HFF-Myc (cell line): ENCODE data around the gene YY1.

Experiments
- DNase-seq: peaks from one replicate; pipeline ENCODE4 v3.0.0-alpha.2; 2011; ENCODE audit warnings: low read depth; ENCODE audit errors: extremely low read depth
- H3K4me3 ChIP-seq: replicated peaks from 2 replicates; pipeline ENCODE4 v1.5.1; 2011; ENCODE audit warnings: low read depth, mild to moderate bottlenecking, control low read depth, low read length
- TF ChIP-seq, protein P1 (sequence below): IDR thresholded peaks from 2 replicates; pipeline ENCODE4 v1.5.1; 2012; ENCODE audit warnings: mild to moderate bottlenecking, low read depth, low read length, control low read depth; ENCODE audit errors: missing control alignments

YY1 gene

DNA sequence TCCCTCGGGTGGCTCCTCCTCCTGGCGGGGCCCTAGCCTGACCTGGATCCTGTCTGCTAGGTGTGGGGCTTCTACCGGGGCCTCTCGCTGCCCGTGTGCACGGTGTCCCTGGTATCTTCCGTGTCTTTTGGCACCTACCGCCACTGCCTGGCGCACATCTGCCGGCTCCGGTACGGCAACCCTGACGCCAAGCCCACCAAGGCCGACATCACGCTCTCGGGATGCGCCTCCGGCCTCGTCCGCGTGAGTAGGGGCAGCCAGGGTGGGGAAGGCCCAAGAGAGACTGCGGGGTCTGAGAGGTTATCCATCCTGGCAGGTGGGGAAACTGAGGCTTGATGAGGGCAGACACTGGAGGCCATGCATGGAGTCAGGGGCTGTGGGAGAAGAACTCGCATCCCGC lies 88.2 kb downstream of the YY1 start:
- H3K4me3 ChIP-seq, result no peak overlapping the region
- DNase-seq, result no peak
- TF ChIP-seq, protein P1, sequence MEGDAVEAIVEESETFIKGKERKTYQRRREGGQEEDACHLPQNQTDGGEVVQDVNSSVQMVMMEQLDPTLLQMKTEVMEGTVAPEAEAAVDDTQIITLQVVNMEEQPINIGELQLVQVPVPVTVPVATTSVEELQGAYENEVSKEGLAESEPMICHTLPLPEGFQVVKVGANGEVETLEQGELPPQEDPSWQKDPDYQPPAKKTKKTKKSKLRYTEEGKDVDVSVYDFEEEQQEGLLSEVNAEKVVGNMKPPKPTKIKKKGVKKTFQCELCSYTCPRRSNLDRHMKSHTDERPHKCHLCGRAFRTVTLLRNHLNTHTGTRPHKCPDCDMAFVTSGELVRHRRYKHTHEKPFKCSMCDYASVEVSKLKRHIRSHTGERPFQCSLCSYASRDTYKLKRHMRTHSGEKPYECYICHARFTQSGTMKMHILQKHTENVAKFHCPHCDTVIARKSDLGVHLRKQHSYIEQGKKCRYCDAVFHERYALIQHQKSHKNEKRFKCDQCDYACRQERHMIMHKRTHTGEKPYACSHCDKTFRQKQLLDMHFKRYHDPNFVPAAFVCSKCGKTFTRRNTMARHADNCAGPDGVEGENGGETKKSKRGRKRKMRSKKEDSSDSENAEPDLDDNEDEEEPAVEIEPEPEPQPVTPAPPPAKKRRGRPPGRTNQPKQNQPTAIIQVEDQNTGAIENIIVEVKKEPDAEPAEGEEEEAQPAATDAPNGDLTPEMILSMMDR, result no peak

DNA sequence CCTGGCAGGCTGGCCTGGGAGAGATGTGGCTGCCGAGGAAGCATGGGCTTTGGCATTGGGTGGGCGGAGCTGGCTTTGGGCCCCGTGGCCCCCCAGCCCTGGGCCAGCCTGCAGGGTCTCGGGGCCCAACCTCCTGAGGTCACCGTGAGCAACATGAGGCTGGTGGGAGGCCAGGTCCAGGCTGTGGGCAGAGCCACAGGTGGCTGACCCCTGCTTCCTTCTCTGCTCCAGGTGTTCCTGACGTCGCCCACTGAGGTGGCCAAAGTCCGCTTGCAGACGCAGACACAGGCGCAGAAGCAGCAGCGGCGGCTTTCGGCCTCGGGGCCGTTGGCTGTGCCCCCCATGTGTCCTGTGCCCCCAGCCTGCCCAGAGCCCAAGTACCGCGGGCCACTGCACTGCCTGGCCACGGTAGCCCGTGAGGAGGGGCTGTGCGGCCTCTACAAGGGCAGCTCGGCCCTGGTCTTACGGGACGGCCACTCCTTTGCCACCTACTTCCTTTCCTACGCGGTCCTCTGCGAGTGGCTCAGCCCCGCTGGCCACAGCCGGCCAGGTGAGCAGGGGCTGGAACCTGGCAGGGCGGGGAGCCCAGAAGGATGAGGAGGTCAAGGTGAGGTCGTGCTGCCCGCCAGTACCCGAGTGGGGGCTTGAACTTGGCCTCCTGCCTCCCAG lies 89.7 kb downstream of the YY1 start:
- DNase-seq, result no peak
- TF ChIP-seq, protein P1, result no peak
- no peak overlapping the region for H3K4me3 ChIP-seq

DNA sequence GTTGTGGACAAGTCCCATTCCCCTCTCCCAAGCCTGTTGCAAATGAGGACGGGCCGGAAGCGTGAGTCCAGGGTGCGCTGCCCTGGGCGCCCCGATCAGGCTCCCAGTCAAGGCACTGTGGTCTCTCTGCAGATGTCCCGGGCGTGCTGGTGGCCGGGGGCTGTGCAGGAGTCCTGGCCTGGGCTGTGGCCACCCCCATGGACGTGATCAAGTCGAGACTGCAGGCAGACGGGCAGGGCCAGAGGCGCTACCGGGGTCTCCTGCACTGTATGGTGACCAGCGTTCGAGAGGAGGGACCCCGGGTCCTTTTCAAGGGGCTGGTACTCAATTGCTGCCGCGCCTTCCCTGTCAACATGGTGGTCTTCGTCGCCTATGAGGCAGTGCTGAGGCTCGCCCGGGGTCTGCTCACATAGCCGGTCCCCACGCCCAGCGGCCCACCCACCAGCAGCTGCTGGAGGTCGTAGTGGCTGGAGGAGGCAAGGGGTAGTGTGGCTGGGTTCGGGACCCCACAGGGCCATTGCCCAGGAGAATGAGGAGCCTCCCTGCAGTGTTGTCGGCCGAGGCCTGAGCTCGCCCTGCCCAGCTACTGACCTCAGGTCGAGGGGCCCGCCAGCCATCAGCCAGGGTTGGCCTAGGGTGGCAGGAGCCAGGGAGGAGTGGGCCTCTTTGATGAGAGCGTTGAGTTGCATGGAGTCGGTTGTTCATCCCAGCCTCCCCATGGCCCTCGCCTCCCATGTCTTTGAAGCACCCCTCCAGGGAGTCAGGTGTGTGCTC lies 90.5 kb downstream of the YY1 start:
- no peak overlapping the region for H3K4me3 ChIP-seq
- DNase-seq, result no peak
- TF ChIP-seq, protein P1, result no peak

DNA sequence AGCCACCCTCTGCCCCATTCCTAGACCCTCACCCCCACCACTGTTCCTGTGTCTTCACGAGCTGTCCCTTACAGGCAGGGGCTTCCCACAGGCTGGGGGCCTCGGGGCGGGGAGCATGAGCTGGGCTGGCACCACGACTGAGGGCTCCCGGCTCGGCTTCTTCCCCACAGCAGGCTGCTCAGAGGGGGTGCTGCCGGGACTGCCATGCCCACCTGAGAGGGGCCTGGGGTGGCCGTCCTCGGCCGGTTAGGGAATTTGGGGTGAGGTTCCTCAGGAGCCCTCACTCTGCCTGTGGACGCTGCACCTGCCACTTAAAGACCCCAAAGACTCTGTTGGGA lies 91.0 kb downstream of the YY1 start:
- TF ChIP-seq, protein P1, result no peak
- no peak overlapping the region for H3K4me3 ChIP-seq
- no peak for DNase-seq

DNA sequence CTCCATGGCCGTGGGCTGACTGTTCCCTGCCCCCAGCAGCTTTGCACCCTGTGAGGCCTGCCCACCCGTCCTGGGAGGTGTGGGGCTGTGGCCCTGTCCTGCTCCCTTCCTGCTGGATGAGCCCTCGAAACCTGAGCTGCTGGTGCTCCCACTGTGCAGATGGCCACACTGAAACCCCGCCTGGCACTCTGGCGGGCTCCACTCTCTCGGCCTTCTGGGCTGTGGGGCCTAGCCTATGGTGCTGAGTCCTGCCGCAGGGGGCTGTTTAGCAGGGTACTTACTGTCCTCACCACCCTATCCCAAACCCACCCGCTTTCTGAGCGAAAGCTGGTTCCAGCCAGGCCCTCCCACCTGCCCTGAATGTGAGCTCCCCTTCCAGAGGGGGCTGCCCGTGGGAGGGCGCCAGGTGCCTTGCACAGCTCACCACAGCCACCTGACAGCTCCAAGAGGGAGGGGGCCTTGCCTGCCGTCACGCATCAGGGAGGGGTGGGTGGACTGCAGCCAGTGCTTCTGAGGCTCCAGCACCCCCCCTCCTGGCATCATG lies 91.5 kb downstream of the YY1 start:
- no peak for DNase-seq
- no peak overlapping the region for H3K4me3 ChIP-seq
- TF ChIP-seq, protein P1, result no peak

DNA sequence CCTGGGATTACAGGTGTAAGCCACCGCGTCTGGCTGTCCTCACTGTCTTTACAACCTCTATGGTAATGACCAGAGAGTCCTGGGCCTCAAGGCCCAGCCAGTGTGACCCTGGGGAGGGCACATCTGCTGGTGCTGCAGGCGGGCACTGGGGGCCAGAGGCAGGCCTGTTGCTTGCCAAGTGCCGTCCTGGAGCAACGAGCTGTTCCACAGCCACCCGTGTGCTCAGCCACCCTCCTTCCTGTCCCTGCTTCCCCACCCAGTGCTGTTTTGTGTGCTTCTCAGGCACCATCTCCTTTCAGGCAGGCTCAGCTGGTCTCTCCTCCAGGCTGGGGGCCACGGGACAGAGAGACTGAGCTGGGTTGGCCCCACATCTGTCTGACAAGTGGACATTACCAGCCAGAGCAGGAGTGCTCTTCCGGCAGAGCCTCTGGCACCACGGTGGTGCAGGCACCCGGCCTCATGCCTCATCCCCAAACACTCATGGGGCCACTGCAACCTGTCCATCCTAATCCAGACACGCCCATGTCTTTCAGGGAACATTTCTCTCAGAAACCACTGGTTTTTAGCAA lies 93.2 kb downstream of the YY1 start:
- no peak overlapping the region for H3K4me3 ChIP-seq
- DNase-seq, result no peak
- TF ChIP-seq, protein P1, result no peak
